SU-DHL-6 (cell line): ENCODE measurements around the gene PSMD14.

Experiments used
- H2AFZ ChIP-seq: fragments of 200-600 bp; sonication (generic); 2 replicates; pipeline ENCODE4 v1.6.1; 2014; ENCODE audit warnings: low read depth, mild to moderate bottlenecking, moderate library complexity, mixed read lengths, antibody characterized with exemption, low read length; ENCODE audit not compliant: severe bottlenecking
- H3F3A ChIP-seq: fragments of 200-600 bp; shearing (Covaris generic); 2 replicates; pipeline ENCODE4 v1.6.0; 2016; ENCODE audit warnings: antibody characterized with exemption, mild to moderate bottlenecking; ENCODE audit not compliant: insufficient read depth
- H3K27ac ChIP-seq: fragments of 200-600 bp; sonication (generic); 2 replicates; pipeline ENCODE4 v1.5.1; 2016; ENCODE audit warnings: low read depth, mild to moderate bottlenecking, low read length, moderate library complexity, mixed read lengths
- H3K27me3 ChIP-seq: fragments of 200-600 bp; sonication (generic), shearing (Covaris generic); 2 replicates; pipeline ENCODE4 v1.6.0; 2014; ENCODE audit warnings: mild to moderate bottlenecking, low read length
- H3K36me3 ChIP-seq: fragments of 200-600 bp; sonication (generic); 2 replicates; pipeline ENCODE4 v1.6.1; 2014; ENCODE audit warnings: mild to moderate bottlenecking, low read length, mixed read lengths
- H3K4me2 ChIP-seq: fragments of 300-600, 200-600 bp; shearing (Covaris generic), sonication (generic); 2 replicates; pipeline ENCODE4 v1.6.0; 2014; ENCODE audit warnings: low read length, low read depth, mild to moderate bottlenecking; ENCODE audit not compliant: poor library complexity, severe bottlenecking
- H3K4me3 ChIP-seq: fragments of 200-600 bp; sonication (generic); 2 replicates; pipeline ENCODE4 v1.5.1; 2014; ENCODE audit warnings: antibody characterized with exemption, low read length, mild to moderate bottlenecking, mixed read lengths; ENCODE audit not compliant: insufficient read depth, poor library complexity, severe bottlenecking
- H3K79me2 ChIP-seq: fragments of 200-600 bp; sonication (generic); 2 replicates; pipeline ENCODE4 v1.6.1; 2014; ENCODE audit warnings: mild to moderate bottlenecking, low read length, moderate library complexity; ENCODE audit not compliant: insufficient read depth
- H3K9ac ChIP-seq: fragments of 200-600 bp; sonication (generic); 2 replicates; pipeline ENCODE4 v1.7.0; 2014; ENCODE audit warnings: mild to moderate bottlenecking, low read length
- H3K9me2 ChIP-seq: fragments of 200-600 bp; sonication (generic); replicated peaks from 2 replicates; pipeline ENCODE4 v1.6.1; 2014; ENCODE audit warnings: low read length; ENCODE audit not compliant: insufficient read depth
- H3K9me3 ChIP-seq: fragments of 200-600 bp; sonication (generic); 2 replicates; pipeline ENCODE4 v1.6.1; 2014; ENCODE audit warnings: low read length, mixed read lengths; ENCODE audit not compliant: insufficient read depth
- H4K20me1 ChIP-seq: fragments of 200-600 bp; sonication (generic); 2 replicates; pipeline ENCODE4 v1.6.1; 2014; ENCODE audit warnings: low read depth, mild to moderate bottlenecking, antibody characterized with exemption, low read length, moderate library complexity, mixed read lengths
- EZH2phosphoT487 ChIP-seq: fragments of 200-600 bp; sonication (generic), shearing (Covaris generic); conservative IDR thresholded peaks from 2 replicates; pipeline ENCODE4 v1.6.1; 2018; ENCODE audit warnings: mild to moderate bottlenecking, antibody characterized with exemption, low read length, moderate library complexity, mixed read lengths
- TF ChIP-seq, protein P1 (sequence below): fragments of 200-600 bp; sonication (generic); IDR thresholded peaks from one replicate; pipeline ENCODE4 v1.5.1; 2017; ENCODE audit warnings: antibody characterized with exemption, mild to moderate bottlenecking, low read length, moderate library complexity; ENCODE audit not compliant: insufficient read depth, poor library complexity, severe bottlenecking

The PSMD14 gene

DNA sequence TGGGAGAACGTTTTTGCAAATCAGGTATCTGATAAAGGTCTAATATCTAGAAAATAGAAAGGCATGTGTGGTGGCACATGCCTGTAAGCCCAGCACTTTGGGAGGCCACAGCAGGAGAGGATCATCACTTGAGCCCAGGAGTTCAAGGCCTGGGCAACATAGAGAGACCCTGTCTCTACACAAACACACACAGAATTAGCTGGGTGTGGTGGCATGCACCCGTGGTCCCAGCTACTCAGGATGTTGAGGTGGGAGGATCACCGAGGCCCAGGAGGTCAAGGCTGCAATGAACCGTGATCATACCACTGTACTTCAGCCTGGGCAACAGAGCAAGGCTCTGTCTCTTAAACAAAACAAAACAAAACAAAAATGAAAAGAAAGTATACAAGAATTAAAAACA lies 94.1 kb downstream of the PSMD14 start:
- no peak for TF ChIP-seq EZH2phosphoT487
- TF ChIP-seq, protein P1, sequence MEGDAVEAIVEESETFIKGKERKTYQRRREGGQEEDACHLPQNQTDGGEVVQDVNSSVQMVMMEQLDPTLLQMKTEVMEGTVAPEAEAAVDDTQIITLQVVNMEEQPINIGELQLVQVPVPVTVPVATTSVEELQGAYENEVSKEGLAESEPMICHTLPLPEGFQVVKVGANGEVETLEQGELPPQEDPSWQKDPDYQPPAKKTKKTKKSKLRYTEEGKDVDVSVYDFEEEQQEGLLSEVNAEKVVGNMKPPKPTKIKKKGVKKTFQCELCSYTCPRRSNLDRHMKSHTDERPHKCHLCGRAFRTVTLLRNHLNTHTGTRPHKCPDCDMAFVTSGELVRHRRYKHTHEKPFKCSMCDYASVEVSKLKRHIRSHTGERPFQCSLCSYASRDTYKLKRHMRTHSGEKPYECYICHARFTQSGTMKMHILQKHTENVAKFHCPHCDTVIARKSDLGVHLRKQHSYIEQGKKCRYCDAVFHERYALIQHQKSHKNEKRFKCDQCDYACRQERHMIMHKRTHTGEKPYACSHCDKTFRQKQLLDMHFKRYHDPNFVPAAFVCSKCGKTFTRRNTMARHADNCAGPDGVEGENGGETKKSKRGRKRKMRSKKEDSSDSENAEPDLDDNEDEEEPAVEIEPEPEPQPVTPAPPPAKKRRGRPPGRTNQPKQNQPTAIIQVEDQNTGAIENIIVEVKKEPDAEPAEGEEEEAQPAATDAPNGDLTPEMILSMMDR, result no peak
- Histone ChIP-seq H3K27me3 (no peaks in the 10 kb centered on the region), H3K9me3 (no peaks in the 10 kb centered on the region), H3K4me3 (no peak overlapping the region), H3K27ac (no peak overlapping the region), H3K79me2 (no peaks in the 10 kb centered on the region), H3F3A (no peaks in the 10 kb centered on the region), H3K4me2 (no peak overlapping the region), H3K36me3 (peaks cover 19% of the 10 kb centered on the region), H3K9ac (no peak overlapping the region), H2AFZ (no peak overlapping the region), H4K20me1 (no peaks in the 10 kb centered on the region), H3K9me2 (no peaks in the 10 kb centered on the region)

DNA sequence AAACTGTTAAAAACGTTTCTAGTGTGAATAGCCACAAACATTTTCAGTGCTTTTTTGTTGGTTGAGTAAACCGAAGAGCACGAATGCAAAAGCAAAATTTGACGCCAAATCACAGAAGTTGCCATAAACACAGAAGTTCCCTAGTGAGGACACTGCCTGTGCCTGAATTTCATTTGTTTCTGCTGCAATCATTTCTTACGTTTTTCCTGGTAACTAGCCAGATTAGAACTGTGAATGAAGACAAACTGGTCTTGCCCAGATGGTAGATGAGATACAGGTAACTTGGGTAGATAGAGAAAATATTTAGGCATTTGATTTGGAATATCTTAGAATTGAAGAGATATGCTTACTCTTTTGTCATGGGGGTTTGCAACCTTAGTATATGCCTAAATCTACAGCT lies 98.1 kb downstream of the PSMD14 start:
- TF ChIP-seq EZH2phosphoT487, result no peak
- TF ChIP-seq, protein P1, result no peak
- Histone ChIP-seq H3K4me3 (no peak overlapping the region), H3K9me2 (no peaks in the 10 kb centered on the region), H3K9me3 (no peaks in the 10 kb centered on the region), H3K79me2 (no peaks in the 10 kb centered on the region), H2AFZ (no peak overlapping the region), H3K27ac (no peak overlapping the region), H3K27me3 (no peaks in the 10 kb centered on the region), H3K36me3 (peaks cover 19% of the 10 kb centered on the region; the same call in 1 of the 2 replicates), H4K20me1 (no peaks in the 10 kb centered on the region), H3K4me2 (no peak overlapping the region), H3K9ac (no peak overlapping the region), H3F3A (no peaks in the 10 kb centered on the region)

DNA sequence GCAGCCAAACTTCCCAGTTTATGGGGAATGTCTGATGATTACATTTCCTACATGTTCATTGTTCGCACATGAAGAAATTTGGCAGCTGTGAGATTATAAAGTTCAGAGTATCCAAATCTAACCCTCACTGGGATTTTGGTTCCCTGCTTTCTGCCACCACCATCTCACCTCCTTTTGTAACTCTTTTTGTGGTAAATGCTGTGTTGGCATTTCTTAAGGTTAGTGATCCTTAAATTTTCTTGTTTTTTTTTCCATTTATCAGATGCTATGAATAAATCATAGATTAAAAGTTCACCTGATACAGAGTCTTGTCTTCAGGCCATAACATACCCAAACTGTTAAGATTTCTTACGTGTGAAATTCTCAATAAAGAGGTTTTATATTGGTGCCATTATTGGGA lies 99.4 kb downstream of the PSMD14 start:
- no peaks in the 10 kb centered on the region for H3K9me2 ChIP-seq
- peaks cover 17% of the 10 kb centered on the region; the same call in 1 of the 2 replicates for H3K36me3 ChIP-seq
- H3K9me3 ChIP-seq, result no peaks in the 10 kb centered on the region
- H3K27ac ChIP-seq, result no peak overlapping the region
- H3K9ac ChIP-seq, result no peak overlapping the region
- no peak for TF ChIP-seq EZH2phosphoT487
- TF ChIP-seq, protein P1, result no peak
- H3K79me2 ChIP-seq, result no peaks in the 10 kb centered on the region
- no peak overlapping the region for H3K4me3 ChIP-seq
- peaks cover 4% of the 10 kb centered on the region; the same call in 1 of the 2 replicates for H4K20me1 ChIP-seq
- H3K4me2 ChIP-seq, result no peak overlapping the region
- no peaks in the 10 kb centered on the region for H3F3A ChIP-seq
- H2AFZ ChIP-seq, result no peak overlapping the region
- no peaks in the 10 kb centered on the region for H3K27me3 ChIP-seq
